SK-N-SH treated with all-trans-retinoic acid at 6 μM for 48 hours (cell line): ENCODE results near the gene PHF19.

Experiments
- ATAC-seq: fragments of 200-7000 bp; cut with Tn5 transposase; 3 replicates; pipeline ENCODE4 v1.9.1; 2020; ENCODE audit warnings: mild to moderate bottlenecking, moderate library complexity
- ARNTL ChIP-seq: fragments of 450-650 bp; formaldehyde crosslinking; IDR thresholded peaks from 2 replicates; pipeline ENCODE4 v1.5.0; 2020; ENCODE audit warnings: low read depth, mild to moderate bottlenecking, moderate library complexity, borderline replicate concordance
- BACH2 ChIP-seq: fragments of 250-450 bp; sonication (Bioruptor Pico); IDR thresholded peaks from 2 replicates; pipeline ENCODE4 v1.9.0; 2021; ENCODE audit warnings: mild to moderate bottlenecking, borderline replicate concordance
- CSDC2 ChIP-seq: fragments of 250-450 bp; sonication (Bioruptor Pico); IDR thresholded peaks from 2 replicates; pipeline ENCODE4 v1.5.0; 2020; ENCODE audit warnings: mild to moderate bottlenecking, moderate library complexity
- ESRRG ChIP-seq: fragments of 250-450 bp; sonication (Bioruptor Pico); IDR thresholded peaks from 2 replicates; pipeline ENCODE4 v1.6.1; 2021; ENCODE audit warnings: mild to moderate bottlenecking
- GLIS3 ChIP-seq: fragments of 250-450 bp; sonication (Bioruptor Pico); IDR thresholded peaks from 2 replicates; pipeline ENCODE4 v1.5.0; 2020; ENCODE audit warnings: mild to moderate bottlenecking, moderate library complexity
- ISL1 ChIP-seq: fragments of 250-450 bp; sonication (Bioruptor Pico); IDR thresholded peaks from 2 replicates; pipeline ENCODE4 v2.1.2; 2022; ENCODE audit warnings: mild to moderate bottlenecking, moderate library complexity
- OSR1 ChIP-seq: fragments of 250-450 bp; sonication (Bioruptor Pico); IDR thresholded peaks from 2 replicates; pipeline ENCODE4 v1.8.0; 2022; ENCODE audit warnings: moderate library complexity, mild to moderate bottlenecking, inconsistent platforms
- PPARA ChIP-seq: fragments of 250-450 bp; sonication (Bioruptor Pico); IDR thresholded peaks from 2 replicates; pipeline ENCODE4 v1.5.0; 2020; ENCODE audit warnings: mild to moderate bottlenecking, borderline replicate concordance
- RARB ChIP-seq: fragments of 250-450 bp; sonication (Bioruptor Pico); IDR thresholded peaks from 2 replicates; pipeline ENCODE4 v1.8.0; 2021; ENCODE audit warnings: mild to moderate bottlenecking, moderate library complexity
- SNAI2 ChIP-seq: fragments of 250-450 bp; sonication (Bioruptor Pico); IDR thresholded peaks from 2 replicates; pipeline ENCODE4 v1.5.0; 2020; ENCODE audit warnings: mild to moderate bottlenecking, moderate library complexity
- TCF4 ChIP-seq: fragments of 250-450 bp; sonication (Bioruptor Pico); IDR thresholded peaks from 2 replicates; pipeline ENCODE4 v1.8.0; 2021; ENCODE audit warnings: mild to moderate bottlenecking, moderate library complexity, borderline replicate concordance
- TOX ChIP-seq: fragments of 250-450 bp; sonication (Bioruptor Pico); IDR thresholded peaks from 2 replicates; pipeline ENCODE4 v1.8.0; 2021; ENCODE audit warnings: mild to moderate bottlenecking, moderate library complexity, borderline replicate concordance
- ZC3H10 ChIP-seq: fragments of 250-450 bp; sonication (Bioruptor Pico); IDR thresholded peaks from 2 replicates; pipeline ENCODE4 v1.5.1; 2021; ENCODE audit warnings: mild to moderate bottlenecking, moderate library complexity
- ZFP3 ChIP-seq: fragments of 250-450 bp; sonication (Bioruptor Pico); IDR thresholded peaks from 2 replicates; pipeline ENCODE4 v1.5.0; 2020; ENCODE audit warnings: mild to moderate bottlenecking, moderate library complexity
- ZFP30 ChIP-seq: fragments of 450-650 bp; formaldehyde crosslinking; IDR thresholded peaks from 2 replicates; pipeline ENCODE4 v1.5.0; 2022; ENCODE audit warnings: mild to moderate bottlenecking, moderate library complexity
- ZNF565 ChIP-seq: fragments of 450-650 bp; formaldehyde crosslinking; conservative IDR thresholded peaks from 2 replicates; pipeline ENCODE4 v1.5.0; 2020; ENCODE audit warnings: low read depth, mild to moderate bottlenecking, moderate library complexity
- ZNF70 ChIP-seq: fragments of 450-650 bp; formaldehyde crosslinking; IDR thresholded peaks from 2 replicates; pipeline ENCODE4 v1.5.0; 2020; ENCODE audit warnings: mild to moderate bottlenecking, moderate library complexity
- ZNF8 ChIP-seq: fragments of 450-650 bp; formaldehyde crosslinking; IDR thresholded peaks from 2 replicates; pipeline ENCODE4 v1.5.0; 2020; ENCODE audit warnings: mild to moderate bottlenecking, moderate library complexity
- TF ChIP-seq, protein P1 (sequence below): fragments of 250-450 bp; sonication (Bioruptor Pico); IDR thresholded peaks from 2 replicates; pipeline ENCODE4 v1.5.1; 2021; ENCODE audit warnings: mild to moderate bottlenecking, moderate library complexity
- TF ChIP-seq, protein P2 (sequence below): fragments of 250-450 bp; sonication (Bioruptor Pico); IDR thresholded peaks from 2 replicates; pipeline ENCODE4 v1.5.1; 2020; ENCODE audit warnings: low read depth, mild to moderate bottlenecking, moderate library complexity
- TF ChIP-seq, protein P3 (sequence below): fragments of 250-450 bp; sonication (Bioruptor Pico); IDR thresholded peaks from 2 replicates; pipeline ENCODE4 v1.8.0; 2020; ENCODE audit warnings: mild to moderate bottlenecking, moderate library complexity, borderline replicate concordance
- TF ChIP-seq, protein P4 (sequence below): fragments of 250-450 bp; sonication (Bioruptor Pico); IDR thresholded peaks from 2 replicates; pipeline ENCODE4 v1.8.0; 2021; ENCODE audit warnings: low read depth, mild to moderate bottlenecking, moderate library complexity, borderline replicate concordance

PHF19 gene

DNA sequence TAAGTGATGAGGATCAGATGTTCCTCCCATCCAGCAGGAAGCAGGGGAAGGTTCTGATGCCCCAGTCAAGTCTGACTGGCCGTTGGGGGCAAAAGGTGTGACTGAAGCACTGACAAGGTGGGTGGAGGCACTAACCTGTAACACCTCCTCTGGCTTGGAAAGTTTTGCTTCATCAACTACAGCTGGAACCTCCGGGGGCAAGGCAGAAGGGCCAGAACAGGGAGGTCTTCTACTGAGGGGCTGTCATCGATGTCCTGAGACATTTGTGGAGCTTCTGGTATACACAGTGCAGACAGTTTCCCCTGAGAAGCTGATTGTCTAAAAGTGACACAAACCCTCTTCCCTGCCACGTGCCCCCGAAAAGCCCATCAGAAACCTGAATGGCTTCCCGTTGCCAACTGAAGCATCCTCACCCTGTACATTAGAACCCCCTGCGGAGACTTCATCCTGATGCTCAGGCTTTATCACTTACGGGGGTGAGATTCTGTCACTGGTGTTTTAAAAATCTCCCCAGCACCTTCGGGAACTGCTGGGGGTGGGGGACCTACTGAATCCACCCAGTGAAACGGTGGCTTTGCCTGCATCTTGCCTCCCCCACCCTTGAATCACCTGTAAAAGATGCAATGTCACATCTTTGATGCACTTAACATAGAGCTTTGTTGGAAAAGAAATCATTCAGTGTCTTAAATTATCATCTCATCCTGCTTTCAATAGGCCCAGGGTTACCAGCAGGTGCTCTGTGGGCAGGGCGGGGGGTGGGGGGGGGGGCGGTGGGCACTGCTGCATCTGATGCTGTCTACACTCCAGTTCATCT lies 25.0 kb upstream of the PHF19 start:
- TF ChIP-seq CSDC2 (CRISPR knock-in tag) (no peak), ZNF565 (CRISPR knock-in tag) (no peak), ZFP3 (CRISPR knock-in tag) (no peak), ZC3H10 (CRISPR knock-in tag) (no peak), SNAI2 (CRISPR knock-in tag) (no peak), PPARA (CRISPR knock-in tag) (no peak), TCF4 (CRISPR knock-in tag) (no peak), ZNF70 (CRISPR knock-in tag) (no peak), OSR1 (no peak), RARB (CRISPR knock-in tag) (no peak), GLIS3 (CRISPR knock-in tag) (no peak), TOX (CRISPR knock-in tag) (no peak), ZFP30 (CRISPR knock-in tag) (no peak)
- TF ChIP-seq, protein P1, sequence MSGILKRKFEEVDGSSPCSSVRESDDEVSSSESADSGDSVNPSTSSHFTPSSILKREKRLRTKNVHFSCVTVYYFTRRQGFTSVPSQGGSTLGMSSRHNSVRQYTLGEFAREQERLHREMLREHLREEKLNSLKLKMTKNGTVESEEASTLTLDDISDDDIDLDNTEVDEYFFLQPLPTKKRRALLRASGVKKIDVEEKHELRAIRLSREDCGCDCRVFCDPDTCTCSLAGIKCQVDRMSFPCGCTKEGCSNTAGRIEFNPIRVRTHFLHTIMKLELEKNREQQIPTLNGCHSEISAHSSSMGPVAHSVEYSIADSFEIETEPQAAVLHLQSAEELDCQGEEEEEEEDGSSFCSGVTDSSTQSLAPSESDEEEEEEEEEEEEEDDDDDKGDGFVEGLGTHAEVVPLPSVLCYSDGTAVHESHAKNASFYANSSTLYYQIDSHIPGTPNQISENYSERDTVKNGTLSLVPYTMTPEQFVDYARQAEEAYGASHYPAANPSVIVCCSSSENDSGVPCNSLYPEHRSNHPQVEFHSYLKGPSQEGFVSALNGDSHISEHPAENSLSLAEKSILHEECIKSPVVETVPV, result no peak
- TF ChIP-seq, protein P2, sequence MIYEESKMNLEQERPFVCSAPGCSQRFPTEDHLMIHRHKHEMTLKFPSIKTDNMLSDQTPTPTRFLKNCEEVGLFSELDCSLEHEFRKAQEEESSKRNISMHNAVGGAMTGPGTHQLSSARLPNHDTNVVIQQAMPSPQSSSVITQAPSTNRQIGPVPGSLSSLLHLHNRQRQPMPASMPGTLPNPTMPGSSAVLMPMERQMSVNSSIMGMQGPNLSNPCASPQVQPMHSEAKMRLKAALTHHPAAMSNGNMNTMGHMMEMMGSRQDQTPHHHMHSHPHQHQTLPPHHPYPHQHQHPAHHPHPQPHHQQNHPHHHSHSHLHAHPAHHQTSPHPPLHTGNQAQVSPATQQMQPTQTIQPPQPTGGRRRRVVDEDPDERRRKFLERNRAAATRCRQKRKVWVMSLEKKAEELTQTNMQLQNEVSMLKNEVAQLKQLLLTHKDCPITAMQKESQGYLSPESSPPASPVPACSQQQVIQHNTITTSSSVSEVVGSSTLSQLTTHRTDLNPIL (CRISPR knock-in tag), result no peak
- TF ChIP-seq, protein P3, sequence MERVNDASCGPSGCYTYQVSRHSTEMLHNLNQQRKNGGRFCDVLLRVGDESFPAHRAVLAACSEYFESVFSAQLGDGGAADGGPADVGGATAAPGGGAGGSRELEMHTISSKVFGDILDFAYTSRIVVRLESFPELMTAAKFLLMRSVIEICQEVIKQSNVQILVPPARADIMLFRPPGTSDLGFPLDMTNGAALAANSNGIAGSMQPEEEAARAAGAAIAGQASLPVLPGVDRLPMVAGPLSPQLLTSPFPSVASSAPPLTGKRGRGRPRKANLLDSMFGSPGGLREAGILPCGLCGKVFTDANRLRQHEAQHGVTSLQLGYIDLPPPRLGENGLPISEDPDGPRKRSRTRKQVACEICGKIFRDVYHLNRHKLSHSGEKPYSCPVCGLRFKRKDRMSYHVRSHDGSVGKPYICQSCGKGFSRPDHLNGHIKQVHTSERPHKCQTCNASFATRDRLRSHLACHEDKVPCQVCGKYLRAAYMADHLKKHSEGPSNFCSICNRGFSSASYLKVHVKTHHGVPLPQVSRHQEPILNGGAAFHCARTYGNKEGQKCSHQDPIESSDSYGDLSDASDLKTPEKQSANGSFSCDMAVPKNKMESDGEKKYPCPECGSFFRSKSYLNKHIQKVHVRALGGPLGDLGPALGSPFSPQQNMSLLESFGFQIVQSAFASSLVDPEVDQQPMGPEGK (CRISPR knock-in tag), result no peak
- ATAC-seq, result no peak

DNA sequence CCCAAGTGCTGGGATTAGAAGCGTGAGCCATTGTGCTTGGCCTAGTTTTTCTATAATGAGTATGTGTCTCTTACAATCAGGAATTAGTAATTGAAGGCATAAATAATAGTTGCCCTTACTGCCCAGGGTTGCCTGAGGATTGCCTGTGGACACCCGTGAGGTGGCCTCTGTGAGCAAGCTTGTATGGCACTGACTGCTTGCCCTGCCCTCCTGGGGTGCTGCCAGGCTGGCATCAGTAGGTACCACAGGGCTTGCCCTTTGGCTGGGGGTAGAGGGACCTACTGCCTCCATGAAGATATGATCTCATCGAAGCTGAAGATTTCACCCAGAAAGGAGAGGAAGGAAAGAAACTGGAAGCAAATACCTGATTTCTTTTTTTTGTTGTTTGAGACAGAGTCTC lies 23.8 kb upstream of the PHF19 start:
- no peak for ATAC-seq

More for the DNA sequence above, 23.8 kb upstream of the PHF19 start:
- TF ChIP-seq PPARA (CRISPR knock-in tag), result no peak
- TF ChIP-seq GLIS3 (CRISPR knock-in tag), result no peak
- no peak for TF ChIP-seq TOX (CRISPR knock-in tag)
- TF ChIP-seq ZNF70 (CRISPR knock-in tag), result no peak
- TF ChIP-seq ZFP3 (CRISPR knock-in tag), result no peak
- TF ChIP-seq ESRRG (CRISPR knock-in tag), result no peak
- TF ChIP-seq CSDC2 (CRISPR knock-in tag), result no peak
- no peak for TF ChIP-seq ARNTL (CRISPR knock-in tag)
- no peak for TF ChIP-seq SNAI2 (CRISPR knock-in tag)
- no peak for TF ChIP-seq ZC3H10 (CRISPR knock-in tag)
- TF ChIP-seq BACH2 (CRISPR knock-in tag), result no peak
- TF ChIP-seq OSR1, result no peak
- TF ChIP-seq TCF4 (CRISPR knock-in tag), result no peak
- TF ChIP-seq ZNF8, result no peak
- TF ChIP-seq, protein P3 (CRISPR knock-in tag), result no peak
- TF ChIP-seq, protein P4, sequence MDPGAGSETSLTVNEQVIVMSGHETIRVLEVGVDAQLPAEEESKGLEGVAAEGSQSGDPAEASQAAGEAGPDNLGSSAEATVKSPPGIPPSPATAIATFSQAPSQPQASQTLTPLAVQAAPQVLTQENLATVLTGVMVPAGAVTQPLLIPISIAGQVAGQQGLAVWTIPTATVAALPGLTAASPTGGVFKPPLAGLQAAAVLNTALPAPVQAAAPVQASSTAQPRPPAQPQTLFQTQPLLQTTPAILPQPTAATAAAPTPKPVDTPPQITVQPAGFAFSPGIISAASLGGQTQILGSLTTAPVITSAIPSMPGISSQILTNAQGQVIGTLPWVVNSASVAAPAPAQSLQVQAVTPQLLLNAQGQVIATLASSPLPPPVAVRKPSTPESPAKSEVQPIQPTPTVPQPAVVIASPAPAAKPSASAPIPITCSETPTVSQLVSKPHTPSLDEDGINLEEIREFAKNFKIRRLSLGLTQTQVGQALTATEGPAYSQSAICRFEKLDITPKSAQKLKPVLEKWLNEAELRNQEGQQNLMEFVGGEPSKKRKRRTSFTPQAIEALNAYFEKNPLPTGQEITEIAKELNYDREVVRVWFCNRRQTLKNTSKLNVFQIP, result no peak
- TF ChIP-seq, protein P1, result no peak
- no peak for TF ChIP-seq ISL1 (CRISPR knock-in tag)
- no peak for TF ChIP-seq ZNF565 (CRISPR knock-in tag)
